GM20431 (cell line): ENCODE data around the gene COX8A.
"Not testable (repeated sequence)": the region's sequence is repeated elsewhere in the genome, so short reads cannot be mapped to it uniquely, and the experiment has no call there.

Experiments
- in situ Hi-C: fragments of 300-500 bp; cut with MseI, MboI; formaldehyde crosslinking; loops from one replicate; pipeline ENCODE4 v1.15.0; 2020; ENCODE audit warnings: low sequenced_read_pairs; ENCODE audit not compliant: unreplicated experiment

Gene COX8A, protein sequence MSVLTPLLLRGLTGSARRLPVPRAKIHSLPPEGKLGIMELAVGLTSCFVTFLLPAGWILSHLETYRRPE

GRCh38 chr11:63974259-63975143 is at the start of gene COX8A:
Gene COX8A, plus strand, starts transcription at chr11:63974620. Its CDS starts 61 bp downstream, at chr11:63974681.
- in situ Hi-C loops: no loop called here

DNA sequence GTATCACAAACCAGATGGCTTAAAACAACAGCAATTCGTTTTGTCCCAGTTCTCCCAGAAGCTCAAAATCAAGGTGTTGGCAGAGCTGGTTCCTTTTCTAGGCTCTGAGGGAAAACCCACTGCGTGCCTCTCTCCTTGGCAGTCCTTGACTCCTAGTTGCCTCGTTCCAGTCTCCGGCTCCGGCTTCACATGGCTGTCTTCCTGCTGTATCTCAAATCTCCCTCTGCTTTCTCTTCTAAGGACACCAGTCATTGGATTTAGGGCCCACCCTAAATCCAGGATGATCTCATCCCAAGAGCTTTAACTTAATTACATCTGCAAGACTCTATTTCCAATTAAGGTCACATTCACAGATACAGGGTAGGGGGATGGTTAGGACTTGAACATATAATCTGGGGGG is 44.8 kb upstream of the COX8A start:
- in situ Hi-C loops: no loop called here

DNA sequence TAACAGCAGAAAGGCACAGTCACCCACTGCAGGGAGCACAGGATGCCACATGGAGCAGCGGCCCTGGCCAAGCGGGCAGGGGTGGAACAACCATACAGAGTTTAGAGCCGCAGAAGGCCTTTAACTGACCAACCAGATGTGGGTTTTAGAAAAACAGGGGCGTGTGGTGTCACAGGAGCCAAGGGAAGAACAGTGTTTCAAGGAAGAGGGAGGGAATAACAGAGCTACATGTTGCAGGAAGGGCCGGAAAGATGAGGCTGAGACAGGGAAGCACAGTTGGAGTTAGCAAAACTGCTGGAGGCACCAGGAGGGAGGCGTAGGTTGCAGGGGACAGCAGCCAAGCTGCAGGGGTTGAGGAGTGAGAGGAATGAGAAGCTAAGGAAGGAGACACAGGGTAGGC is 43.4 kb upstream of the COX8A start:
- in situ Hi-C loops: no loop called here

DNA sequence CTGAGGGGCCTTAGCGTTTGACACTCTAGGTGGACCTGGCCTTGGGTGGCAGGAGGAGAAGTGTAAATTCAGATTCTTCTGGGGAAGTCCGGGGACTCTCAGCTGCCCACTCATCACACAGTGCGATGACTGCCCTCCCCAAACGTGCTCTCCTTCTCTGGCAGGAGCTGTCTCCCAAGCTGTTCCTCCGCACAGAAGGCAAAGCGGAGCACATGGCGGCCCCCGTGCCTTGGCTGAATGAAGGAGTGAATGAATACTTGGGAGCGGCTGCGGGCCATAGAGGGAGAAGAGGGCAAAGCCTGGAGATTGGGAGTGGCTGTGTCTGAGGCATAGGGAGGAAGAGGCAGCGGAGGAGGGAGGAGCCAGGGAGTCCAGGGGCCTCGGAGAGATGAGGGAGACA is 42.5 kb upstream of the COX8A start:
- in situ Hi-C loops: no loop called here

- in situ Hi-C loops: no loop called here
These were observed 41.0 kb upstream of the COX8A start for GRCh38 chr11:63933459-63933858.

- in situ Hi-C loops: no loop called here
These were observed 36.5 kb upstream of the COX8A start for GRCh38 chr11:63937713-63938478.

- in situ Hi-C loops: no loop called here
These were observed 35.7 kb upstream of the COX8A start, which contains the start of gene NAA40 for GRCh38 chr11:63938479-63939396. Gene NAA40, plus strand, starts transcription at chr11:63939002. Its CDS starts 95 bp downstream, at chr11:63939097.

GRCh38 chr11:63939397-63939891 is 35.0 kb upstream of the COX8A start:
- in situ Hi-C loops: no loop called here

DNA sequence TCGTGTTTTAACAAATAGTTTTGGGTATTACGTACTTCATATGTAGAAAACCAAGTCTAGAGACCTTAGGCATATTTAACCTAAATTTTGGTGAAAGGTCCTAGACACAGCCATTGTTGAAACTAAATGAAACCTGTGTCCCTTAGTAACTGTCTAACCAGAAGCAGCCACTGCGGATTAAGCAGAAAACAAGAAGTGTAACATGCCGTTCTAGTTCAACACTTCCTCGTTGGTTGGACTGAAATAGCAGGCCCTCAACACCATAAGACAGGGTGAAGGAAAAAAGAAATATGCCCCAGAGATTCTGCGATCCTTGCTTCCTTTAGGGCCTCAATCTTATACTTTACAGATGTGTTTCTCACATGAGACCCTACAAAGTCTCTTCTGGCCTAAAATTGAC is 33.6 kb upstream of the COX8A start:
- in situ Hi-C loops: no loop called here

DNA sequence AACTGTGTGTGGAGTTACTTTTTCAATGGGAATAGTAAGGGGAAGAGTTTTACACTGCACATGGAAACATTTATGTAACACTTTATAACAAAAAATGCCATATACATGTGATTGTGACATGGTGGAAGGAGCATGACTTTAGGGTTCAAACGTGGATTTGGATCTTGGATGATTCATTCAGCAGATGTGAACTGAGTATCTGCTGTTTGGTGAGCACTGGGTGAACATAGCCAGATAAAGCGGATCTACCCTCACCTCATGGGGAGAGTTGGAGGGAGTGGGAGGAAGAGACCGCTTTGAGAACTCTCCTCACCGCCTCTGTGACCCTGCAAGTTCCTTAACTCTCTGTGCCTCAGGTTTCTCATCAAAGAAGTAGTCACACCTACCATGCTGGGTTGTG is 32.5 kb upstream of the COX8A start:
- in situ Hi-C loops: no loop called here

- in situ Hi-C loops: no loop called here
These were observed 31.6 kb upstream of the COX8A start for GRCh38 chr11:63942803-63943202.

DNA sequence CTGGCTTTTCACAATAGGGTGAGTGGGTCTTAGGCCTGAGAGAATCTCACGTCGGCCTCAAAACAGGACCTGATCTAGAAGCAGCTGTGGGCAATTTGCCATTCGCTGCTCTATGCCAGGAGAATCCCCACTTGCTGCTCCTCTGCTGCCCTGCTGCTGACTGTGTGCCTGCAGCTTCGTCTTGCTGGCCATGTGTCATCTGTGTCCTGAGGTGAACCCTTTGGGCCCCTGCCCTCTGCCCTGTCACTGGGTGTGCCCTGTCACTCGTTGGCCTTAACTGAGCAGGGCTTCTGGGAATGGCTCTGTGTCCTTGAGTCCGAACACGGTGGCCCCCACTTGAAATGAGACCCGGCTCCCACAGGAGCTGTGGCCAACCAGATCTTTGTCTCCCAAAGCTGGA is 29.4 kb upstream of the COX8A start:
- in situ Hi-C loops: no loop called here

DNA sequence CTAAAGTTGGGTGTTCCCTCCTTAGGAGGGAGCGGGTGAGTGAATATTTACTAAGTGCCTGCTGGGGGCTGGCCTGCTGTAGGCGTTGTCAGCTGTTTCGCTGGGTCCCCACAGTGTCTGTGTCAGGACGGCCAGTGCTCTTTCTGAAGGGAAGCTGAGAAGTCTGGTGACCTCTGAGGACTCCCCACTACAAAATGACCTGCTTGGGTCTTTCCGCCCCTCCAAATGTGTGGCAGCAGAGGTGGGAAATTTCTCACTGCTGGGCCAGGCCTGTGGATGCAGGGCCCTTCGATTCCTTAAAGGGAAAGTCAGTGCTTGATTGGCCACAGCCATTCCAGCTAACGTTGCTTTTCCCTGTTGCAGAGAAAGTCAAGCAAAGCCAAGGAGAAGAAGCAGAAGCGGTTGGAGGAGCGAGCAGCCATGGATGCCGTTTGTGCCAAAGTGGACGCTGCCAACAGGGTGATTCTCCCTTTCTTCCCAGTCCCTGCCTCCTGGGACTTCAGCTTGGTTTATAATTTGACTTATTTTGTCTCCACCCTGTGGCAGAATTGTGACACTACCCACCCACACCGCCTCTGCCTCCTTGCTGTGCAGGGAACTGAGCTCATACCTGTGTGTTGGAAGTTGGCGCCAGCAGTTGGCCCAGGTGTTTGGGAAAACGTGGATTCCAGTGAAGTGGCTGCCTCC is 28.8 kb upstream of the COX8A start:
- in situ Hi-C loops: no loop called here

- in situ Hi-C loops: no loop called here
These were observed 22.5 kb upstream of the COX8A start for GRCh38 chr11:63951779-63952536.

DNA sequence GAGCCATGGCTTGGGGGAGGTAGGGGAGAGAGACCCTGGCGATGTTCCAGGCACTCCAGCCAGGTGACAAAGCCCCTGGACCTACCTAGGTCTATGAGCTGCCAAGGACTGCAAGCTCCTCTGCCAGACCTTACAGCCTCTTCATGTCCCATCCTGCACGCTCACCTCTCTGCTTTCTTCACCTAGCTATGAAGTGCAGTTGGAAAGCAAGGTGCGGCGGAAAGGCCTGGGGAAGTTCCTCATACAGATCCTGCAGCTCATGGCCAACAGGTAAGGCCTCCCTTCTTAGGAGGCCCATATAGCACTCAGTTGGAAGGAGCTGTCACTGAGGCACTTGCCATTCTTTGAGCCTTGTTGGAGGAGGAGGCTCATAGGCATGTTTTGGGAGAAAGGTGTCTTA is 21.9 kb upstream of the COX8A start:
- in situ Hi-C loops: no loop called here

DNA sequence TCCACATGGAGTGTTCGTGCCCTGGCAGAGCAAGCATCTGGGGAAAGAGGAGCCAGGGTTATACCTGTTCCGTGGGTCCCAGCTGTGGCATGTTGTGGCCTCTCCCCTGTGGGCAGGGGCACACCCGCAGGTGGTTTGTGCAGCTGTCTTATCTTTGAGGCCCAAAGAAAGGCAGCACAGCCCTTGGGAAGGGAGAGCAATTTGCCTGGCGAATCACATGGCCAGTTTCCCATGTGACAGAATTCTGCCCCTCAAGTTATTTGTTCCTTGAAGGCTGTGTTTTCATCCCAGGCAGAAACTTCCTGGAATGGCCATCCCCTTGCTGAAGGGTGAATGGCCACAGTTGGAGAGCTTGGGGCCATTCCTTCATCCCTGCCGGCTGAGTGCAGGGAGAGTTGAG is 16.4 kb upstream of the COX8A start:
- in situ Hi-C loops: no loop called here

DNA sequence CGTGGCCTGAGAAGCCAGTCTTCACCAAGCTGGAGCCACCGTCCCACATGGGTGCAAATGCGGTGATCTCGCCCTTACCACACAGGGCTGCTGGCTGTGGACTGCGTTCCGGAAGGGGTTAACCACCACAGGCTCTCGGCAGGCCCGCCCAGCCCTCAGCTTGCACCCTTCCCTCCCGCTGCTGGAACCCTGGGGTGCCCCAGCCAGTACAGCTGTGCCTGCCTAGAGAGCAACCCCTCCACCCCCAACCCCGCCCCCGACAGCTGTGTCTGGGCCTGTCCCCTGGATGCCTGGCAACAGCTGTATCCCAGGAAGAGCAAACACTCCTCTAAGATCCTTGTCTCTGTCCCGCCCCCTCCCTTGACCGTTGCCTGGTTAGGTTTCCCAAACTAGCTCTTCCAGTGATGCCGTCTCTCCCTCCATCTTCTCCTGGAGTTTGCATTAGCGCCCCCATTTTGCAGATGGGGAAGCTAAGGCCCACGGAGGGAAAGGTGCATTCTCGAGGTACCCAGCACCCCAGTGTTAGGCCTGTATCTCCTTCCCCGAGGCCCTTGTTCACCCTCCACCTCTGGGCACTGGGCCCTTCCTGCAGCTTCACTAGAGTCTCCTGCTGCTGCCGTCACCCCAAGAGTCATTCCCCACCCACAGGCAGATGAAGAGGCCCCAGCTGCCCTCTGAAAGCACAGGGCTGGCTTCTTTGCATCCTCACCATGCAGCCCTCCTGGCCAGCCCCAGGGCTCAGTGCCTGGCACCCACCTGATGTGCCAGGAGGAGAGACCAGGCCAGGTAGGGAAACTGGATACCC is 12.6 kb upstream of the COX8A start:
- in situ Hi-C loops: no loop called here

DNA sequence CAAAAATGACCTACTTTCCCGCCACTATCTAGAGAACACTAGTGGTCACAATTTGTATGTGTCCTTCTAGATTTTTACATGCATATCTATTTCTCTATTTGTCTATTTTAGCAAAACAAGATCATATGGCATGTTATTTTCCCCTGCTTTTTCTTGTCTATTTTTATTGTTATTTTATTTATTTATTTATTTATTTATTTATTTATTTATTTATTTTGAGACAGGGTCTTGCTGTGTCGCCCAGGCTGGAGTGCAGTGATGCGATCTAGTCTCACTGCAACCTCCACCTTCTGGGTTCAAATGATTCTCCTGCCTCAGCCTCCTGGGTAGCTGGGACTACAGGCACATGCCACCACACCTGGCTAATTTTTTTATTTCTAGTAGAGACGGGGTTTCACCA is 10.5 kb upstream of the COX8A start:
- in situ Hi-C loops: not testable (repeated sequence)
